GM23338 (cell line): ENCODE data around the gene SLC5A2. TPM values are rescaled to one million over a fixed set of nuclear protein-coding genes. Genes with fewer than 3 reads are reported as not detected.

Source experiments
- ATAC-seq: fragments of 200-7000 bp; cut with Tn5 transposase; 3 replicates; pipeline ENCODE4 v1.9.1; 2020
- DNase-seq: peaks from one replicate; pipeline ENCODE4 v3.0.0-alpha.2; 2015; ENCODE audit warnings: low spot score
- H2AFZ ChIP-seq: fragments of 200-600 bp; sonication (generic); 2 replicates; pipeline ENCODE4 v1.8.0; 2016; ENCODE audit warnings: antibody characterized with exemption, mild to moderate bottlenecking, moderate library complexity
- H3F3A ChIP-seq: fragments of 200-600 bp; sonication (generic); replicated peaks from 2 replicates; pipeline ENCODE4 v1.8.0; 2017; ENCODE audit warnings: antibody characterized with exemption, mixed run types, low read depth
- H3K27ac ChIP-seq: fragments of 200-600 bp; sonication (generic); 2 replicates; pipeline ENCODE4 v1.6.1; 2016; ENCODE audit warnings: low read depth
- H3K27me3 ChIP-seq: fragments of 200-600 bp; sonication (generic); 2 replicates; pipeline ENCODE4 v1.8.0; 2016; ENCODE audit warnings: mild to moderate bottlenecking, mixed run types, moderate library complexity; ENCODE audit not compliant: insufficient read depth
- H3K36me3 ChIP-seq: fragments of 200-600 bp; sonication (generic); 2 replicates; pipeline ENCODE4 v1.8.0; 2016; ENCODE audit warnings: mild to moderate bottlenecking; ENCODE audit not compliant: insufficient read depth
- H3K4me1 ChIP-seq: fragments of 200-600 bp; sonication (generic); 2 replicates; pipeline ENCODE4 v1.8.0; 2016; ENCODE audit warnings: mild to moderate bottlenecking, moderate library complexity; ENCODE audit not compliant: insufficient read depth
- H3K4me2 ChIP-seq: fragments of 200-600 bp; sonication (generic); 2 replicates; pipeline ENCODE4 v1.7.1; 2017; ENCODE audit warnings: mixed run types
- H3K4me3 ChIP-seq: fragments of 200-600 bp; sonication (generic); 2 replicates; pipeline ENCODE4 v1.6.1; 2016; ENCODE audit warnings: mixed run types
- H3K79me2 ChIP-seq: fragments of 200-600 bp; sonication (generic); replicated peaks from 2 replicates; pipeline ENCODE4 v1.8.0; 2017; ENCODE audit warnings: mild to moderate bottlenecking; ENCODE audit not compliant: insufficient read depth
- H3K9me2 ChIP-seq: fragments of 200-600 bp; sonication (generic); 2 replicates; pipeline ENCODE4 v1.8.0; 2017; ENCODE audit not compliant: insufficient read depth
- H4K20me1 ChIP-seq: fragments of 200-600 bp; sonication (generic); replicated peaks from 2 replicates; pipeline ENCODE4 v1.8.0; 2017; ENCODE audit warnings: mild to moderate bottlenecking; ENCODE audit not compliant: insufficient read depth
- H3K27ac Mint-ChIP-seq: 2 replicates; pipeline ENCODE4 v1.8.0; 2020; ENCODE audit warnings: inconsistent platforms, mild to moderate bottlenecking, moderate library complexity, mixed read lengths
- H3K27me3 Mint-ChIP-seq: 3 replicates; pipeline ENCODE4 v1.8.0; 2022; ENCODE audit warnings: low read depth, mild to moderate bottlenecking, moderate library complexity, mixed read lengths, inconsistent platforms; ENCODE audit not compliant: insufficient read depth, poor library complexity
- H3K36me3 Mint-ChIP-seq: 3 replicates; pipeline ENCODE4 v1.8.0; 2021; ENCODE audit warnings: low read depth, mild to moderate bottlenecking, inconsistent platforms, moderate library complexity, mixed read lengths
- H3K4me1 Mint-ChIP-seq: 3 replicates; pipeline ENCODE4 v1.8.0; 2020; ENCODE audit warnings: mild to moderate bottlenecking, inconsistent platforms, mixed read lengths
- H3K4me3 Mint-ChIP-seq: 3 replicates; pipeline ENCODE4 v1.8.0; 2021; ENCODE audit warnings: moderate library complexity, mild to moderate bottlenecking, inconsistent platforms, mixed read lengths
- H3K9me3 Mint-ChIP-seq: 3 replicates; pipeline ENCODE4 v1.8.0; 2020; ENCODE audit warnings: moderate library complexity, mild to moderate bottlenecking, inconsistent platforms, mixed read lengths
- EZH2phosphoT487 ChIP-seq: fragments of 200-600 bp; sonication (generic); IDR thresholded peaks from one replicate; pipeline ENCODE4 v1.8.1; 2018; ENCODE audit warnings: antibody characterized with exemption; ENCODE audit not compliant: unreplicated experiment
- JUNB ChIP-seq: IDR thresholded peaks from one replicate; pipeline ENCODE4 v1.6.1; 2016; ENCODE audit warnings: antibody characterized with exemption; ENCODE audit not compliant: unreplicated experiment
- POLR2AphosphoS5 ChIP-seq: IDR thresholded peaks from 2 replicates; pipeline ENCODE4 v1.6.1; 2016; ENCODE audit warnings: antibody characterized with exemption, low read depth
- STAT1 ChIP-seq: IDR thresholded peaks from one replicate; pipeline ENCODE4 v1.6.1; 2016; ENCODE audit warnings: antibody characterized with exemption; ENCODE audit not compliant: unreplicated experiment
- polyA plus RNA-seq: library from polyadenylated mRNA; unstranded; fragments of >200 nt; fragmentation: Nextera tagmentation; extraction: Ambion mirVana; gene quantifications from 2 replicates; pipeline ENCODE4 v1.2.1, GENCODE V29; 2016
- total RNA-seq: library from RNA; depleted of rRNA; stranded (reverse); fragments of >200 nt; shearing (Covaris generic); gene quantifications from 2 replicates; pipeline ENCODE4 v1.2.3, GENCODE V29; 2014
- TF ChIP-seq, protein P1 (sequence below): IDR thresholded peaks from 2 replicates; pipeline ENCODE4 v1.6.1; 2016; ENCODE audit warnings: antibody characterized with exemption
- TF ChIP-seq, protein P2 (sequence below): fragments of 250-450 bp; sonication (Bioruptor Pico); IDR thresholded peaks from 2 replicates; pipeline ENCODE4 v1.5.0; 2020; ENCODE audit warnings: mild to moderate bottlenecking, moderate library complexity

The SLC5A2 gene
- total and polyA plus RNA-seq, 2 experiments from 2014 or later: 0.76 to 3.6 TPM

DNA sequence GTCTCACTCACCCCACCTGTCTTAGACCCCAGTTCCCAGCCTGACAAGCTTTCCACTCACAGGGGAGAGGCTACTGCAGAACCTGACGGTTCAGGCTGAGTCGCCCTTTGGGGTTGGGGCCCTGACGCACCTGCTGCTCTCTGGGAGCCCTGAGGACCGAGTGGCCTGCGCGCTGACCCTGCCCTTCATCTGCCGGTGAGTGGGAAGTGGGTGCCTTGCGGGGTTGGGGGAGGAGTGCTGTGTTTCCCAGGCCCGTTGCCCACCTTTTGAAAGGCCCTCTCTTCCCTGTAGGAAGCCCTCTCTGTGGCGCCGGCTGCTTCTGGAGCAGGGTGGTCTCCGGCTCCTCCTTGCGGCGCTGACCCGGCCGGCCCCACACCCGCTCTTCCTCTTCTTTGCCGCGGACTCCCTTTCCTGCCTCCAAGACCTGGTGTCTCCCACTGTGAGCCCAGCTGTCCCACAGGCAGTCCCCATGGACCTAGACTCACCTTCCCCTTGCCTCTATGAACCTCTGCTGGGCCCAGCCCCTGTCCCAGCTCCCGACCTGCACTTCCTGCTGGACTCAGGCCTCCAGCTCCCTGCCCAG, 17.0 kb upstream of the SLC5A2 start:
- H3K4me1 Mint-ChIP-seq: no peaks in the 10 kb centered on the region; the same call in 2 of the 3 replicates
- H4K20me1 ChIP-seq: no peaks in the 10 kb centered on the region; the same call in 1 of the 2 replicates
- ATAC-seq (no peak), DNase-seq (no peak)
- H3K4me3 ChIP-seq: no peak overlapping the region
- no peak overlapping the region for H3K4me2 ChIP-seq
- peaks cover 5% of the 10 kb centered on the region; the same call in 1 of the 2 replicates for H3K27me3 ChIP-seq
- no peak overlapping the region for H2AFZ ChIP-seq
- H3K27me3 Mint-ChIP-seq: peaks cover 5% of the 10 kb centered on the region
- H3K4me3 Mint-ChIP-seq: no peak overlapping the region
- 0 out of 2 replicates have a peak overlapping the region, but pooled peaks have one; percentile 40 for H3K27ac Mint-ChIP-seq
- H3K4me1 ChIP-seq: no peaks in the 10 kb centered on the region
- H3K36me3 ChIP-seq: no peaks in the 10 kb centered on the region; the same call in 1 of the 2 replicates
- H3K9me3 Mint-ChIP-seq: no peaks in the 10 kb centered on the region; the same call in 2 of the 3 replicates
- TF ChIP-seq JUNB: no peak
- no peak for TF ChIP-seq STAT1
- TF ChIP-seq, protein P1, sequence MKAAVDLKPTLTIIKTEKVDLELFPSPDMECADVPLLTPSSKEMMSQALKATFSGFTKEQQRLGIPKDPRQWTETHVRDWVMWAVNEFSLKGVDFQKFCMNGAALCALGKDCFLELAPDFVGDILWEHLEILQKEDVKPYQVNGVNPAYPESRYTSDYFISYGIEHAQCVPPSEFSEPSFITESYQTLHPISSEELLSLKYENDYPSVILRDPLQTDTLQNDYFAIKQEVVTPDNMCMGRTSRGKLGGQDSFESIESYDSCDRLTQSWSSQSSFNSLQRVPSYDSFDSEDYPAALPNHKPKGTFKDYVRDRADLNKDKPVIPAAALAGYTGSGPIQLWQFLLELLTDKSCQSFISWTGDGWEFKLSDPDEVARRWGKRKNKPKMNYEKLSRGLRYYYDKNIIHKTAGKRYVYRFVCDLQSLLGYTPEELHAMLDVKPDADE: no peak
- no peak for TF ChIP-seq EZH2phosphoT487
- no peak for TF ChIP-seq POLR2AphosphoS5
- TF ChIP-seq, protein P2, sequence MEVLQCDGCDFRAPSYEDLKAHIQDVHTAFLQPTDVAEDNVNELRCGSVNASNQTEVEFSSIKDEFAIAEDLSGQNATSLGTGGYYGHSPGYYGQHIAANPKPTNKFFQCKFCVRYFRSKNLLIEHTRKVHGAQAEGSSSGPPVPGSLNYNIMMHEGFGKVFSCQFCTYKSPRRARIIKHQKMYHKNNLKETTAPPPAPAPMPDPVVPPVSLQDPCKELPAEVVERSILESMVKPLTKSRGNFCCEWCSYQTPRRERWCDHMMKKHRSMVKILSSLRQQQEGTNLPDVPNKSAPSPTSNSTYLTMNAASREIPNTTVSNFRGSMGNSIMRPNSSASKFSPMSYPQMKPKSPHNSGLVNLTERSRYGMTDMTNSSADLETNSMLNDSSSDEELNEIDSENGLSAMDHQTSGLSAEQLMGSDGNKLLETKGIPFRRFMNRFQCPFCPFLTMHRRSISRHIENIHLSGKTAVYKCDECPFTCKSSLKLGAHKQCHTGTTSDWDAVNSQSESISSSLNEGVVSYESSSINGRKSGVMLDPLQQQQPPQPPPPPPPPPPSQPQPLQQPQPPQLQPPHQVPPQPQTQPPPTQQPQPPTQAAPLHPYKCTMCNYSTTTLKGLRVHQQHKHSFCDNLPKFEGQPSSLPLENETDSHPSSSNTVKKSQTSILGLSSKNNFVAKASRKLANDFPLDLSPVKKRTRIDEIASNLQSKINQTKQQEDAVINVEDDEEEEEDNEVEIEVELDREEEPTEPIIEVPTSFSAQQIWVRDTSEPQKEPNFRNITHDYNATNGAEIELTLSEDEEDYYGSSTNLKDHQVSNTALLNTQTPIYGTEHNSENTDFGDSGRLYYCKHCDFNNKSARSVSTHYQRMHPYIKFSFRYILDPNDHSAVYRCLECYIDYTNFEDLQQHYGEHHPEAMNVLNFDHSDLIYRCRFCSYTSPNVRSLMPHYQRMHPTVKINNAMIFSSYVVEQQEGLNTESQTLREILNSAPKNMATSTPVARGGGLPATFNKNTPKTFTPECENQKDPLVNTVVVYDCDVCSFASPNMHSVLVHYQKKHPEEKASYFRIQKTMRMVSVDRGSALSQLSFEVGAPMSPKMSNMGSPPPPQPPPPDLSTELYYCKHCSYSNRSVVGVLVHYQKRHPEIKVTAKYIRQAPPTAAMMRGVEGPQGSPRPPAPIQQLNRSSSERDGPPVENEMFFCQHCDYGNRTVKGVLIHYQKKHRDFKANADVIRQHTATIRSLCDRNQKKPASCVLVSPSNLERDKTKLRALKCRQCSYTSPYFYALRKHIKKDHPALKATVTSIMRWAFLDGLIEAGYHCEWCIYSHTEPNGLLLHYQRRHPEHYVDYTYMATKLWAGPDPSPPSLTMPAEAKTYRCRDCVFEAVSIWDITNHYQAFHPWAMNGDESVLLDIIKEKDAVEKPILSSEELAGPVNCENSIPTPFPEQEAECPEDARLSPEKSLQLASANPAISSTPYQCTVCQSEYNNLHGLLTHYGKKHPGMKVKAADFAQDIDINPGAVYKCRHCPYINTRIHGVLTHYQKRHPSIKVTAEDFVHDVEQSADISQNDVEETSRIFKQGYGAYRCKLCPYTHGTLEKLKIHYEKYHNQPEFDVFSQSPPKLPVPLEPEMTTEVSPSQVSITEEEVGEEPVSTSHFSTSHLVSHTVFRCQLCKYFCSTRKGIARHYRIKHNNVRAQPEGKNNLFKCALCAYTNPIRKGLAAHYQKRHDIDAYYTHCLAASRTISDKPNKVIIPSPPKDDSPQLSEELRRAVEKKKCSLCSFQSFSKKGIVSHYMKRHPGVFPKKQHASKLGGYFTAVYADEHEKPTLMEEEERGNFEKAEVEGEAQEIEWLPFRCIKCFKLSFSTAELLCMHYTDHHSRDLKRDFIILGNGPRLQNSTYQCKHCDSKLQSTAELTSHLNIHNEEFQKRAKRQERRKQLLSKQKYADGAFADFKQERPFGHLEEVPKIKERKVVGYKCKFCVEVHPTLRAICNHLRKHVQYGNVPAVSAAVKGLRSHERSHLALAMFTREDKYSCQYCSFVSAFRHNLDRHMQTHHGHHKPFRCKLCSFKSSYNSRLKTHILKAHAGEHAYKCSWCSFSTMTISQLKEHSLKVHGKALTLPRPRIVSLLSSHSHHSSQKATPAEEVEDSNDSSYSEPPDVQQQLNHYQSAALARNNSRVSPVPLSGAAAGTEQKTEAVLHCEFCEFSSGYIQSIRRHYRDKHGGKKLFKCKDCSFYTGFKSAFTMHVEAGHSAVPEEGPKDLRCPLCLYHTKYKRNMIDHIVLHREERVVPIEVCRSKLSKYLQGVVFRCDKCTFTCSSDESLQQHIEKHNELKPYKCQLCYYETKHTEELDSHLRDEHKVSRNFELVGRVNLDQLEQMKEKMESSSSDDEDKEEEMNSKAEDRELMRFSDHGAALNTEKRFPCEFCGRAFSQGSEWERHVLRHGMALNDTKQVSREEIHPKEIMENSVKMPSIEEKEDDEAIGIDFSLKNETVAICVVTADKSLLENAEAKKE (CRISPR knock-in tag): no peak
- H3K79me2 ChIP-seq: no peaks in the 10 kb centered on the region
- no peaks in the 10 kb centered on the region for H3K9me2 ChIP-seq
- no peaks in the 10 kb centered on the region for H3F3A ChIP-seq
- H3K36me3 Mint-ChIP-seq: peaks cover 29% of the 10 kb centered on the region
- no peak overlapping the region for H3K27ac ChIP-seq
